A549 (cell line): ENCODE measurements around the gene BOK. TPM values are rescaled to one million over a fixed set of nuclear protein-coding genes. Genes with fewer than 3 reads are reported as not detected.

Experiments used
- ATAC-seq, 2 experiments: fragments of 200-7000 bp in 1 of 2; fragments of >200 bp in 1 of 2; cut with Nextera tagmentation in 1 of 2; cut with Tn5 transposase in 1 of 2; 3 replicates each; pipeline versions ENCODE4 v1.8.0 to v1.9.1; 2018 to 2020; ENCODE audit warnings: mild to moderate bottlenecking in 1 of 2, moderate library complexity in 1 of 2
- CTCF ChIA-PET: fragments of 300-600 bp; sonication (Branson Sonifier 250); formaldehyde crosslinking; extraction: SDS; loops from one replicate; lab custom pipeline; 2021; ENCODE audit warnings: antibody characterized with exemption, inconsistent platforms; lab: Yijun Ruan, JAX
- POLR2A ChIA-PET: fragments of 350-600 bp; formaldehyde crosslinking; extraction: SDS; loops from one replicate; lab custom pipeline; 2021; ENCODE audit warnings: antibody characterized with exemption, inconsistent platforms; lab: Yijun Ruan, JAX
- DNase-seq, 2 experiments: peaks; one replicate each; pipeline versions ENCODE4 v3.0.0 to v3.0.0-alpha.2; 2011 to 2016; ENCODE audit warnings: low read depth in 1 of 2, low spot score in 1 of 2
- FAIRE-seq: peaks from 2 replicates; lab custom pipeline; 2011; peaks lifted over from hg19 to GRCh38; lab: Jason Lieb, UNC
- H3K27ac ChIP-seq, 2 experiments: fragments of >200 bp; sonication (Bioruptor Twin); formaldehyde crosslinking; 3 replicates each; pipeline ENCODE4 v1.5.1; 2016 to 2017
- H3K4me1 ChIP-seq: fragments of >200 bp; sonication (Bioruptor Twin); formaldehyde crosslinking; 3 replicates; pipeline ENCODE4 v1.6.1; 2016
- H3K4me2 ChIP-seq: fragments of >200 bp; sonication (Bioruptor Twin); formaldehyde crosslinking; 3 replicates; pipeline ENCODE4 v1.6.1; 2016
- H3K4me3 ChIP-seq: fragments of >200 bp; sonication (Bioruptor Twin); formaldehyde crosslinking; 3 replicates; pipeline ENCODE4 v1.5.1; 2016
- H3K9me3 ChIP-seq: fragments of >200 bp; sonication (Bioruptor Twin); formaldehyde crosslinking; 3 replicates; pipeline ENCODE4 v1.6.1; 2016
- BCL3 ChIP-seq: fragments of >200 bp; sonication (Bioruptor Twin); formaldehyde crosslinking; IDR thresholded peaks from 3 replicates; pipeline ENCODE4 v1.6.1; 2016
- EHMT2 ChIP-seq: fragments of 200-600 bp; sonication (generic); IDR thresholded peaks from 2 replicates; pipeline ENCODE4 v1.6.1; 2016; ENCODE audit warnings: antibody characterized with exemption, low read depth, mild to moderate bottlenecking, moderate library complexity
- ELK1 ChIP-seq: fragments of 150-350 bp; IDR thresholded peaks from 2 replicates; pipeline ENCODE4 v1.6.1; 2014; ENCODE audit warnings: low read depth, mild to moderate bottlenecking, low read length
- EP300 ChIP-seq, 2 experiments: fragments of >200 bp; sonication (Bioruptor Twin); formaldehyde crosslinking; IDR thresholded peaks; 2 replicates in 1 of 2; 3 replicates in 1 of 2; pipeline ENCODE4 v1.6.1; 2016 to 2017
- FOSL2 ChIP-seq, 2 experiments: fragments of 450-650 bp in 1 of 2; fragments of >200 bp in 1 of 2; sonication (Bioruptor Twin) in 1 of 2; formaldehyde crosslinking; IDR thresholded peaks; 2 replicates each; pipeline versions ENCODE4 v1.5.0 to v1.6.1; 2016 to 2020; ENCODE audit warnings: mild to moderate bottlenecking in 1 of 2, moderate library complexity in 1 of 2
- FOXS1 ChIP-seq: fragments of 250-450 bp; sonication (Bioruptor Pico); IDR thresholded peaks from 2 replicates; pipeline ENCODE4 v1.5.0; 2020; ENCODE audit warnings: mild to moderate bottlenecking, moderate library complexity
- GATA3 ChIP-seq: IDR thresholded peaks from 2 replicates; pipeline ENCODE4 v1.6.1; 2012; ENCODE audit warnings: borderline replicate concordance
- HDAC2 ChIP-seq: fragments of 200-600 bp; sonication (generic); IDR thresholded peaks from 2 replicates; pipeline ENCODE4 v1.6.1; 2016
- HEYL ChIP-seq: fragments of 250-450 bp; sonication (Bioruptor Pico); IDR thresholded peaks from 2 replicates; pipeline ENCODE4 v1.8.0; 2021; ENCODE audit warnings: mild to moderate bottlenecking, moderate library complexity
- KDM5A ChIP-seq: fragments of 200-600 bp; sonication (generic); IDR thresholded peaks from 2 replicates; pipeline ENCODE4 v1.6.1; 2016; ENCODE audit warnings: antibody characterized with exemption, mild to moderate bottlenecking
- MAFK ChIP-seq: fragments of 450-650 bp; IDR thresholded peaks from 2 replicates; pipeline ENCODE4 v1.6.1; 2014; ENCODE audit not compliant: partially characterized antibody
- MYC ChIP-seq: IDR thresholded peaks from 2 replicates; pipeline ENCODE4 v1.6.1; 2012; ENCODE audit warnings: mild to moderate bottlenecking, inconsistent platforms, low read length, improper control_type of control experiment, borderline replicate concordance
- NPAS2 ChIP-seq: fragments of 250-450 bp; sonication (Bioruptor Pico); IDR thresholded peaks from 2 replicates; pipeline ENCODE4 v1.8.0; 2022; ENCODE audit warnings: mild to moderate bottlenecking, moderate library complexity, borderline replicate concordance
- RCOR1 ChIP-seq: fragments of 150-350 bp; IDR thresholded peaks from 2 replicates; pipeline ENCODE4 v1.6.1; 2014; ENCODE audit warnings: antibody characterized with exemption, low read length, low read depth
- REST ChIP-seq: fragments of 200-600 bp; sonication (generic); IDR thresholded peaks from 2 replicates; pipeline ENCODE4 v1.6.1; 2016; ENCODE audit warnings: antibody characterized with exemption, mild to moderate bottlenecking, moderate library complexity
- RNF2 ChIP-seq: fragments of 200-600 bp; sonication (generic); IDR thresholded peaks from 2 replicates; pipeline ENCODE4 v1.6.1; 2016; ENCODE audit warnings: low read depth, mild to moderate bottlenecking, antibody characterized with exemption, moderate library complexity, borderline replicate concordance
- TP53 ChIP-seq: fragments of 250-450 bp; sonication (Bioruptor Pico); IDR thresholded peaks from 2 replicates; pipeline ENCODE4 v1.5.0; 2021; ENCODE audit warnings: mild to moderate bottlenecking, moderate library complexity
- ZC3H11A ChIP-seq: fragments of 450-650 bp; IDR thresholded peaks from 2 replicates; pipeline ENCODE4 v1.6.1; 2014; ENCODE audit warnings: antibody characterized with exemption, mild to moderate bottlenecking
- ZNF302 ChIP-seq: fragments of 250-450 bp; sonication (Bioruptor Pico); IDR thresholded peaks from 2 replicates; pipeline ENCODE4 v1.9.0; 2021; ENCODE audit warnings: inconsistent platforms, mild to moderate bottlenecking, moderate library complexity
- ZSCAN20 ChIP-seq: fragments of 250-450 bp; sonication (Bioruptor Pico); IDR thresholded peaks from 2 replicates; pipeline ENCODE4 v1.8.0; 2022; ENCODE audit warnings: mild to moderate bottlenecking, moderate library complexity
- WGBS: methylation state at CpG from one replicate; pipeline ENCODE4 v1.1.6; 2017; ENCODE audit errors: missing lambda C conversion rate; 5-methylcytosine and 5-hydroxymethylcytosine counted together
- polyA plus RNA-seq, 4 experiments: library from polyadenylated mRNA; depleted of rRNA in 3 of 4; stranded (reverse); fragments of >200 nt; fragmentation: RNase III in 1 of 4; extraction: RNeasy Plus Mini Kit Qiagen cat#74134 plus additional on column Dnase treatment in 1 of 4; gene quantifications; 2 replicates in 3 of 4; 3 replicates in 1 of 4; pipeline ENCODE4 v1.2.3, GENCODE V29; 2011 to 2017
- TF ChIP-seq, protein P1 (sequence below): fragments of >200 bp; sonication (Bioruptor Twin); formaldehyde crosslinking; IDR thresholded peaks from 2 replicates; pipeline ENCODE4 v1.6.1; 2016
- TF ChIP-seq, protein P2 (sequence below): fragments of 250-450 bp; sonication (Bioruptor Pico); IDR thresholded peaks from 2 replicates; pipeline ENCODE4 v1.5.0; 2021; ENCODE audit warnings: mild to moderate bottlenecking, moderate library complexity, borderline replicate concordance
- TF ChIP-seq, protein P3 (sequence below): fragments of >200 bp; sonication (Bioruptor Twin); formaldehyde crosslinking; IDR thresholded peaks from 3 replicates; pipeline ENCODE4 v1.5.1; 2016

BOK gene
- polyA plus RNA-seq, 2 of the 4 experiments (the other 2 are of a cell fraction): 5.0 to 12.6 TPM

GRCh38 chr2:241601841-241602240 lies 43.3 kb downstream of the BOK start (continued):
- TF ChIP-seq REST: no peak
- no peak for TF ChIP-seq RCOR1
- TF ChIP-seq BCL3: no peak
- TF ChIP-seq, protein P1, sequence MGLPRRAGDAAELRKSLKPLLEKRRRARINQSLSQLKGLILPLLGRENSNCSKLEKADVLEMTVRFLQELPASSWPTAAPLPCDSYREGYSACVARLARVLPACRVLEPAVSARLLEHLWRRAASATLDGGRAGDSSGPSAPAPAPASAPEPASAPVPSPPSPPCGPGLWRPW: no peak
- TF ChIP-seq, all 56 proteins: peak for 0

GRCh38 chr2:241602720-241603119 lies 44.2 kb downstream of the BOK start:
- POLR2A ChIA-PET: no interaction called here
- H3K27ac ChIP-seq: no peak overlapping the region
- ATAC-seq: no peak
- CTCF ChIA-PET: no interaction called here
- H3K4me1 ChIP-seq: no peaks in the 10 kb centered on the region
- H3K9me3 ChIP-seq: no peaks in the 10 kb centered on the region
- FAIRE-seq: no peak
- no peak for DNase-seq
- no peak overlapping the region for H3K4me3 ChIP-seq
- H3K4me2 ChIP-seq: no peak overlapping the region
- TF ChIP-seq TP53 (CRISPR knock-in tag): no peak
- TF ChIP-seq NPAS2 (CRISPR knock-in tag): no peak
- no peak for TF ChIP-seq GATA3
- TF ChIP-seq MYC: no peak
- no peak for TF ChIP-seq ZC3H11A
- TF ChIP-seq HEYL (CRISPR knock-in tag): no peak
- TF ChIP-seq, protein P1: no peak
- TF ChIP-seq, protein P2, sequence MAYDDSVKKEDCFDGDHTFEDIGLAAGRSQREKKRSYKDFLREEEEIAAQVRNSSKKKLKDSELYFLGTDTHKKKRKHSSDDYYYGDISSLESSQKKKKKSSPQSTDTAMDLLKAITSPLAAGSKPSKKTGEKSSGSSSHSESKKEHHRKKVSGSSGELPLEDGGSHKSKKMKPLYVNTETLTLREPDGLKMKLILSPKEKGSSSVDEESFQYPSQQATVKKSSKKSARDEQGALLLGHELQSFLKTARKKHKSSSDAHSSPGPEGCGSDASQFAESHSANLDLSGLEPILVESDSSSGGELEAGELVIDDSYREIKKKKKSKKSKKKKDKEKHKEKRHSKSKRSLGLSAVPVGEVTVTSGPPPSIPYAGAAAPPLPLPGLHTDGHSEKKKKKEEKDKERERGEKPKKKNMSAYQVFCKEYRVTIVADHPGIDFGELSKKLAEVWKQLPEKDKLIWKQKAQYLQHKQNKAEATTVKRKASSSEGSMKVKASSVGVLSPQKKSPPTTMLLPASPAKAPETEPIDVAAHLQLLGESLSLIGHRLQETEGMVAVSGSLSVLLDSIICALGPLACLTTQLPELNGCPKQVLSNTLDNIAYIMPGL (CRISPR knock-in tag): no peak
- no peak for TF ChIP-seq MAFK
- no peak for TF ChIP-seq FOXS1
- TF ChIP-seq RNF2: no peak
- TF ChIP-seq ZSCAN20 (CRISPR knock-in tag): no peak
- no peak for TF ChIP-seq EP300 (IDR thresholded peaks at IDR 0.05)
- TF ChIP-seq HDAC2: no peak
- WGBS: 92% methylated on average over 11 of the region's 17 CpGs

- Histone ChIP-seq H3K4me2 (no peak overlapping the region), H3K4me3 (no peak overlapping the region), H3K4me1 (no peaks in the 10 kb centered on the region), H3K9me3 (no peaks in the 10 kb centered on the region), H3K27ac (no peak overlapping the region)
- WGBS: 86% methylated on average over 5 of the region's 5 CpGs
- FAIRE-seq: no peak
- ChIA-PET POLR2A (no interaction called here), CTCF (interaction anchor here (0.7 kb wide), 1 partner anchor 189 kb away, joined by 3 read pairs; no protein-coding TSS in a partner anchor)
- ATAC-seq: no peak
- DNase-seq: no peak
- TF ChIP-seq KDM5A (no peak), ZNF302 (CRISPR knock-in tag) (no peak), RCOR1 (no peak), BCL3 (no peak), MYC (no peak), RNF2 (no peak), EHMT2 (no peak), ELK1 (no peak), FOSL2 (IDR thresholded peaks at IDR 0.05) (no peak), FOSL2 (CRISPR knock-in tag; IDR thresholded peaks at IDR 0.05) (no peak)
- TF ChIP-seq, protein P3, sequence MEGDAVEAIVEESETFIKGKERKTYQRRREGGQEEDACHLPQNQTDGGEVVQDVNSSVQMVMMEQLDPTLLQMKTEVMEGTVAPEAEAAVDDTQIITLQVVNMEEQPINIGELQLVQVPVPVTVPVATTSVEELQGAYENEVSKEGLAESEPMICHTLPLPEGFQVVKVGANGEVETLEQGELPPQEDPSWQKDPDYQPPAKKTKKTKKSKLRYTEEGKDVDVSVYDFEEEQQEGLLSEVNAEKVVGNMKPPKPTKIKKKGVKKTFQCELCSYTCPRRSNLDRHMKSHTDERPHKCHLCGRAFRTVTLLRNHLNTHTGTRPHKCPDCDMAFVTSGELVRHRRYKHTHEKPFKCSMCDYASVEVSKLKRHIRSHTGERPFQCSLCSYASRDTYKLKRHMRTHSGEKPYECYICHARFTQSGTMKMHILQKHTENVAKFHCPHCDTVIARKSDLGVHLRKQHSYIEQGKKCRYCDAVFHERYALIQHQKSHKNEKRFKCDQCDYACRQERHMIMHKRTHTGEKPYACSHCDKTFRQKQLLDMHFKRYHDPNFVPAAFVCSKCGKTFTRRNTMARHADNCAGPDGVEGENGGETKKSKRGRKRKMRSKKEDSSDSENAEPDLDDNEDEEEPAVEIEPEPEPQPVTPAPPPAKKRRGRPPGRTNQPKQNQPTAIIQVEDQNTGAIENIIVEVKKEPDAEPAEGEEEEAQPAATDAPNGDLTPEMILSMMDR: no peak
These were observed 45.1 kb downstream of the BOK start for GRCh38 chr2:241603686-241604085.
